Measurements from ENCODE around the gene UBQLN4. TPM values are rescaled to one million over a fixed set of nuclear protein-coding genes. Genes with fewer than 3 reads are reported as not detected.

The UBQLN4 gene
- total and polyA plus RNA-seq, 9 of the 15 experiments (the other 6 are each of a cell fraction or from before 2014, with no cell fraction given): 13.5 to 65.5 (median 37.0) TPM

DNA sequence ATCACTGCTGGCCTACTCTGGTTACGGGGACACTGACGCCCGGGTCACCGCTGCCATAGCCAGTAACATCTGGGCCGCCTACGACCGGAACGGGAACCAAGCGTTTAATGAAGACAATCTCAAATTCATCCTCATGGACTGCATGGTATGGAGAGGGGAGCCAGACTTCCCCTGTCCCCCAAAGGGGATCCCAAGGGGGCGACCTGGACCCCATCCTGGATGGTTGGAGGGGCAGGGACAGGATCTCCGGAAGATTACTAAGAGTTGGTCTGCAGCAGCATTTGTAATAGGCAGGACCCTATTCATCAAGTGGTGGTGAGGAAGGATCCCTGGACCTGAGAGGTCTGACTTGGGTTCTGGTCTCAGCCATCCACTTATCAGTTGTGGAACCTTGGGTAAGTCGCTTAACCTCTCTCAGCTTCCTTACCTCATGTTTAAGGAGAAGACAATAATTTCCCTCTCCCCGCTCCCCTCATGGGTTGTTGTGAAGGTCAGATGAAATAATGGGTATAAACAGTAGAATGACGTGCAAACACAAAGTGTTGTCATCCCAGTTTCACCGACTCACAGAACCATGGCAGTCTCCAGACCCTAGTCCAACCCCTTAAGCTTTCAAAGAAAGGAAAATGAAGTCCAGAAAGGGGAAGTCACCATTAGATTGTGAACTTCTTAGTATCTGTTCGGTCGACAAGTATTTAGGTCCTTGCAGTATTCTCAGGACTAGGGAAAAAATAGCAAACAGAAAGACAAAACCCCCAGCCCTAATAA lies 1.9 kb upstream of the UBQLN4 start:
- Histone ChIP-seq H3K4me1 (replicated peaks in 1 of 2; ENCODE audit: control insufficient read depth in 2 of 2, insufficient read depth in 2 of 2, low read length in 2 of 2) (peaks cover 16 to 23% of the 10 kb centered on the region in 2 experiments; a peak in 4 of 5 replicates), H3K9ac (ENCODE audit: insufficient read depth in 1 of 2, low read depth in 2 of 2, low read length in 2 of 2) (peak overlapping the region; percentile 93 to 96), H3K9me3 (replicated peaks; ENCODE audit: control insufficient read depth, insufficient read depth, low read depth, low read length) (no peaks in the 10 kb centered on the region), H3K4me3 (peak overlapping the region; percentile 64), H2AFZ (ENCODE audit: low read depth, low read length) (peak overlapping the region; percentile 92), H3K27me3 (ENCODE audit: control insufficient read depth in 2 of 2, insufficient read depth in 2 of 2, low read length in 2 of 2) (no peaks in the 10 kb centered on the region), H4K20me1 (replicated peaks; ENCODE audit: control insufficient read depth, insufficient read depth, low read length) (no peaks in the 10 kb centered on the region), H3K79me2 (ENCODE audit: control insufficient read depth, insufficient read depth, low read length) (peaks cover 39% of the 10 kb centered on the region), H3K36me3 (ENCODE audit: control insufficient read depth, insufficient read depth, low read length) (peaks cover 32% of the 10 kb centered on the region; the same call in 1 of the 3 replicates), H3K9me1 (ENCODE audit: control insufficient read depth, insufficient read depth, low read length) (no peaks in the 10 kb centered on the region), H3K4me2 (ENCODE audit: insufficient read depth, low read length) (peak overlapping the region; percentile 98), H3K27ac (ENCODE audit: extremely low read depth, low read depth, low read length) (peak overlapping the region; percentile 44)
- in situ Hi-C loops (cut with MboI): no loop called here
- BruUV-seq (replicated peaks): TSS peak; percentile 71
- WGBS (ENCODE audit: insufficient coverage, low coverage, missing lambda C conversion rate): 5% methylated on average over 17 of the region's 17 CpGs
- intact Hi-C loops (cut with micrococcal nuclease): no loop called here
- CTCF ChIA-PET (ENCODE audit: low intra/inter-chr PET ratio): interaction anchor here (1.1 kb wide), 1 partner anchor 9 kb away, joined by 4 read pairs; no protein-coding TSS in a partner anchor
- POLR2A ChIA-PET: interaction anchor here (0.6 to 0.8 kb wide), 3 partner anchors 10 to 111 kb away, joined by 3 read pairs; no protein-coding TSS in a partner anchor
- ATAC-seq (no peak), FAIRE-seq (peak; percentile 51), DNase-seq (ENCODE audit: extremely low read depth in 1 of 4, low spot score in 3 of 4) (peak in 2 of 4 experiments; percentile 14 to 39)
- TF ChIP-seq SPI1 (IDR thresholded peaks at IDR 0.05; ENCODE audit: borderline replicate concordance, low read depth, low read length): peak; percentile 95
- no peak for TF ChIP-seq BMI1 (IDR thresholded peaks at IDR 0.05; ENCODE audit: low read length)
- no peak for TF ChIP-seq NR3C1 (CRISPR knock-in tag; IDR thresholded peaks at IDR 0.05)
- TF ChIP-seq, protein P1, sequence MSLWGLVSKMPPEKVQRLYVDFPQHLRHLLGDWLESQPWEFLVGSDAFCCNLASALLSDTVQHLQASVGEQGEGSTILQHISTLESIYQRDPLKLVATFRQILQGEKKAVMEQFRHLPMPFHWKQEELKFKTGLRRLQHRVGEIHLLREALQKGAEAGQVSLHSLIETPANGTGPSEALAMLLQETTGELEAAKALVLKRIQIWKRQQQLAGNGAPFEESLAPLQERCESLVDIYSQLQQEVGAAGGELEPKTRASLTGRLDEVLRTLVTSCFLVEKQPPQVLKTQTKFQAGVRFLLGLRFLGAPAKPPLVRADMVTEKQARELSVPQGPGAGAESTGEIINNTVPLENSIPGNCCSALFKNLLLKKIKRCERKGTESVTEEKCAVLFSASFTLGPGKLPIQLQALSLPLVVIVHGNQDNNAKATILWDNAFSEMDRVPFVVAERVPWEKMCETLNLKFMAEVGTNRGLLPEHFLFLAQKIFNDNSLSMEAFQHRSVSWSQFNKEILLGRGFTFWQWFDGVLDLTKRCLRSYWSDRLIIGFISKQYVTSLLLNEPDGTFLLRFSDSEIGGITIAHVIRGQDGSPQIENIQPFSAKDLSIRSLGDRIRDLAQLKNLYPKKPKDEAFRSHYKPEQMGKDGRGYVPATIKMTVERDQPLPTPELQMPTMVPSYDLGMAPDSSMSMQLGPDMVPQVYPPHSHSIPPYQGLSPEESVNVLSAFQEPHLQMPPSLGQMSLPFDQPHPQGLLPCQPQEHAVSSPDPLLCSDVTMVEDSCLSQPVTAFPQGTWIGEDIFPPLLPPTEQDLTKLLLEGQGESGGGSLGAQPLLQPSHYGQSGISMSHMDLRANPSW (CRISPR knock-in tag; IDR thresholded peaks at IDR 0.05): 0 out of 2 replicates have a peak, but pooled peaks have one; percentile 53
- TF ChIP-seq, protein P2, sequence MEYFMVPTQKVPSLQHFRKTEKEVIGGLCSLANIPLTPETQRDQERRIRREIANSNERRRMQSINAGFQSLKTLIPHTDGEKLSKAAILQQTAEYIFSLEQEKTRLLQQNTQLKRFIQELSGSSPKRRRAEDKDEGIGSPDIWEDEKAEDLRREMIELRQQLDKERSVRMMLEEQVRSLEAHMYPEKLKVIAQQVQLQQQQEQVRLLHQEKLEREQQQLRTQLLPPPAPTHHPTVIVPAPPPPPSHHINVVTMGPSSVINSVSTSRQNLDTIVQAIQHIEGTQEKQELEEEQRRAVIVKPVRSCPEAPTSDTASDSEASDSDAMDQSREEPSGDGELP (CRISPR knock-in tag; IDR thresholded peaks at IDR 0.05; ENCODE audit: borderline replicate concordance): no peak
- TF ChIP-seq HDAC6 (IDR thresholded peaks at IDR 0.05; ENCODE audit: low read depth, low read length): no peak
- TF ChIP-seq NCOR1 (IDR thresholded peaks at IDR 0.05): no peak
- no peak for TF ChIP-seq SUPT5H (IDR thresholded peaks at IDR 0.05)
- TF ChIP-seq ZNF551 (CRISPR knock-in tag; IDR thresholded peaks at IDR 0.05): no peak
- no peak for TF ChIP-seq MEF2A (IDR thresholded peaks at IDR 0.05; ENCODE audit: control insufficient read depth, low read depth, low read length)
- TF ChIP-seq POLR2AphosphoS5 (IDR thresholded peaks at IDR 0.05; ENCODE audit: control insufficient read depth, insufficient read depth, low read depth, low read length): 0 out of 2 replicates have a peak, but pooled peaks have one; percentile 3
- no peak for TF ChIP-seq MECOM (CRISPR knock-in tag; IDR thresholded peaks at IDR 0.05)
- 0 out of 4 replicates have a peak, but pooled peaks of 1 of the 2 experiments have one; percentile 48 for TF ChIP-seq FOXA3 (CRISPR knock-in tag; conservative IDR thresholded peaks at IDR 0.05 in 1 of 2, IDR thresholded peaks at IDR 0.05 in 1 of 2)
- peak; percentile 90; the same call in 1 of the 2 replicates for TF ChIP-seq KAT7 (CRISPR knock-in tag; IDR thresholded peaks at IDR 0.05; ENCODE audit: borderline replicate concordance)
- TF ChIP-seq ZNF232 (CRISPR knock-in tag; IDR thresholded peaks at IDR 0.05): no peak
- TF ChIP-seq, protein P3, sequence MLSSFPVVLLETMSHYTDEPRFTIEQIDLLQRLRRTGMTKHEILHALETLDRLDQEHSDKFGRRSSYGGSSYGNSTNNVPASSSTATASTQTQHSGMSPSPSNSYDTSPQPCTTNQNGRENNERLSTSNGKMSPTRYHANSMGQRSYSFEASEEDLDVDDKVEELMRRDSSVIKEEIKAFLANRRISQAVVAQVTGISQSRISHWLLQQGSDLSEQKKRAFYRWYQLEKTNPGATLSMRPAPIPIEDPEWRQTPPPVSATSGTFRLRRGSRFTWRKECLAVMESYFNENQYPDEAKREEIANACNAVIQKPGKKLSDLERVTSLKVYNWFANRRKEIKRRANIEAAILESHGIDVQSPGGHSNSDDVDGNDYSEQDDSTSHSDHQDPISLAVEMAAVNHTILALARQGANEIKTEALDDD (IDR thresholded peaks at IDR 0.05): peak; percentile 34
- no peak for TF ChIP-seq NR1H2 (CRISPR knock-in tag; IDR thresholded peaks at IDR 0.05)
- no peak for TF ChIP-seq CEBPB (tag; IDR thresholded peaks at IDR 0.05)
